CD4-positive, alpha-beta memory T cell (primary cell): ENCODE results near the gene SREK1IP1. TPM values are rescaled to one million over a fixed set of nuclear protein-coding genes. Genes with fewer than 3 reads are reported as not detected.

ENCODE experiments used
- CTCF ChIA-PET: fragments of 350-600 bp; sonication (Branson Sonifier 250); formaldehyde crosslinking; loops from one replicate; lab custom pipeline; 2021; ENCODE audit warnings: inconsistent platforms; ENCODE audit not compliant: partially characterized antibody; lab: Charles Lee
- POLR2A ChIA-PET: fragments of 350-600 bp; sonication (Branson Sonifier 250); formaldehyde crosslinking; loops from one replicate; lab custom pipeline; 2021; ENCODE audit not compliant: partially characterized antibody; lab: Charles Lee
- DNase-seq, 5 donors: peaks; one replicate each; pipeline versions ENCODE4 v3.0.0 to v3.0.0-alpha.2; 2020 to 2022; ENCODE audit warnings: mixed read lengths in 1 of 5
- H3K27ac ChIP-seq: one replicate; pipeline ENCODE4 v1.7.0; 2013; ENCODE audit warnings: low read depth, low read length
- H3K27me3 ChIP-seq: 2 replicates; pipeline ENCODE4 v1.7.0; 2013; ENCODE audit warnings: mild to moderate bottlenecking, low read length, moderate library complexity; ENCODE audit not compliant: insufficient read depth
- H3K36me3 ChIP-seq: 2 replicates; pipeline ENCODE4 v1.7.0; 2013; ENCODE audit warnings: mild to moderate bottlenecking, low read length, moderate library complexity; ENCODE audit not compliant: insufficient read depth
- H3K4me1 ChIP-seq: 2 replicates; pipeline ENCODE4 v1.7.0; 2013; ENCODE audit warnings: mild to moderate bottlenecking, low read length, moderate library complexity; ENCODE audit not compliant: insufficient read depth
- H3K4me3 ChIP-seq, 2 donors: one replicate each; pipeline ENCODE4 v1.7.0; 2013; ENCODE audit warnings: low read length in 2 of 2, mild to moderate bottlenecking in 1 of 2
- H3K9me3 ChIP-seq, 2 donors: one replicate each; pipeline ENCODE4 v1.7.0; 2013; ENCODE audit warnings: low read length in 2 of 2, control low read depth in 1 of 2; ENCODE audit not compliant: control insufficient read depth in 1 of 2
- H3K27ac Mint-ChIP-seq, 7 donors: one replicate each; pipeline ENCODE4 v1.8.0; 2020 to 2021; ENCODE audit warnings: mixed read lengths in 7 of 7, mild to moderate bottlenecking in 6 of 7, inconsistent platforms in 3 of 7, moderate library complexity in 3 of 7
- H3K27me3 Mint-ChIP-seq, 2 donors: one replicate each; pipeline ENCODE4 v1.8.0; 2020 to 2021; ENCODE audit warnings: mixed read lengths in 2 of 2
- H3K36me3 Mint-ChIP-seq, 2 donors: one replicate each; pipeline ENCODE4 v1.8.0; 2020 to 2021; ENCODE audit warnings: mixed read lengths in 2 of 2, inconsistent platforms in 1 of 2, mild to moderate bottlenecking in 1 of 2
- H3K4me1 Mint-ChIP-seq, 4 donors: one replicate each; pipeline ENCODE4 v1.8.0; 2020 to 2021; ENCODE audit warnings: mixed read lengths in 4 of 4, mild to moderate bottlenecking in 1 of 4
- H3K4me3 Mint-ChIP-seq, 8 donors: one replicate each; pipeline ENCODE4 v1.8.0; 2020 to 2021; ENCODE audit warnings: mixed read lengths in 8 of 8, mild to moderate bottlenecking in 7 of 8, moderate library complexity in 6 of 8, inconsistent platforms in 3 of 8
- H3K9me3 Mint-ChIP-seq, 8 donors: one replicate each; pipeline ENCODE4 v1.8.0; 2020 to 2021; ENCODE audit warnings: mixed read lengths in 8 of 8, mild to moderate bottlenecking in 5 of 8, inconsistent platforms in 3 of 8, moderate library complexity in 1 of 8
- intact Hi-C: fragments of 100-400 bp; cut with micrococcal nuclease; formaldehyde crosslinking; loops from one replicate; pipeline ENCODE4 v1.15.1; 2023
- polyA plus RNA-seq, 2 donors: library from polyadenylated mRNA; unstranded; fragments of 300-500 nt; fragmentation: Illumina TruSeq; gene quantifications; one replicate each; pipeline ENCODE4 v1.2.3, GENCODE V29; 2021
- total RNA-seq, 2 experiments: library from RNA; stranded (reverse); gene quantifications; one replicate each; pipeline ENCODE4 v1.2.3, GENCODE V29; 2021

Gene SREK1IP1
- total and polyA plus RNA-seq, 4 experiments from 2014 or later = 18.4 to 28.3 (median 19.8) TPM

- ChIA-PET CTCF (no interaction called here), POLR2A (no interaction called here)
- H3K4me1 ChIP-seq = no peaks in the 10 kb centered on the region
- Mint-ChIP-seq H3K27me3 (no peaks in the 10 kb centered on the region), H3K4me1 (no peaks in the 10 kb centered on the region), H3K9me3 (no peaks in the 10 kb centered on the region), H3K27ac (no peak overlapping the region), H3K4me3 (no peak overlapping the region), H3K36me3 (peaks cover 7 to 21% of the 10 kb centered on the region in 2 donors)
- no peaks in the 10 kb centered on the region for H3K9me3 ChIP-seq
- intact Hi-C loops = no loop called here
- H3K4me3 ChIP-seq = no peak overlapping the region
- peaks cover 4% of the 10 kb centered on the region for H3K36me3 ChIP-seq
- no peaks in the 10 kb centered on the region for H3K27me3 ChIP-seq
- no peak for DNase-seq
- no peak overlapping the region for H3K27ac ChIP-seq
These were observed 32.4 kb upstream of the SREK1IP1 start for GRCh38 chr5:64800926-64801325.

DNA sequence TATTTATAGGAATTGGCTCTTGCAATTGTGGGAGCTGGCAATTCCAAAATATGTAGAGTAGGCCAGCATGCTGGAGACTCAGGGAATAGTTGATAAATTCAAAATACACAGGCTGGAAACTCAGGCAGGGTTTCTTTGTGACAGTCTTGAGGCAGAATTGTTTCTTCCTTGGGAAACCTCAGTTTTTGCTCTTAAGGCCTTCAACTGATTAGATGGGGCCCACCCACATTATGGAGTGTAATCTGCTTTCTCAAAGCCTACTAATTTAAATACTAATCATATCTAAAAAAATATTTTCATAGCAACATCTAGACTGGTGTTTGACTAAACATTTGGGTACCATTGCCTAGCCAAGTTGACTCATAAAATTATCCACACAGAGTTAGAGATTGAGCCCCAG, 27.8 kb upstream of the SREK1IP1 start:
- ChIA-PET CTCF (no interaction called here), POLR2A (no interaction called here)

GRCh38 chr5:64794053-64794770, 25.7 kb upstream of the SREK1IP1 start:
- intact Hi-C loops = no loop called here
- Mint-ChIP-seq H3K27ac (peak overlapping the region in 1 of 7 donors; percentile 58), H3K4me1 (no peaks in the 10 kb centered on the region), H3K4me3 (no peak overlapping the region), H3K36me3 (peaks cover 20 to 36% of the 10 kb centered on the region in 2 donors), H3K9me3 (no peaks in the 10 kb centered on the region), H3K27me3 (no peaks in the 10 kb centered on the region)
- no peak overlapping the region for H3K27ac ChIP-seq
- no peak for DNase-seq
- no peaks in the 10 kb centered on the region for H3K9me3 ChIP-seq
- POLR2A ChIA-PET = interaction anchor here (1.9 kb wide), 1 partner anchor 25 kb away, joined by 4 read pairs; the partner anchor contains the start of genes CWC27 and SREK1IP1
- CTCF ChIA-PET = interaction anchor here (1.2 to 2.5 kb wide), 2 partner anchors 10 to 12 kb away, joined by 3 to 13 read pairs; no protein-coding TSS in a partner anchor
- no peaks in the 10 kb centered on the region for H3K4me1 ChIP-seq
- H3K27me3 ChIP-seq = no peaks in the 10 kb centered on the region
- H3K36me3 ChIP-seq = no peaks in the 10 kb centered on the region
- H3K4me3 ChIP-seq = no peak overlapping the region

More for the DNA sequence above, 27.8 kb upstream of the SREK1IP1 start:
- H3K27ac Mint-ChIP-seq = no peak overlapping the region
- Histone ChIP-seq H3K27me3 (no peaks in the 10 kb centered on the region), H3K4me3 (no peak overlapping the region), H3K4me1 (no peaks in the 10 kb centered on the region), H3K27ac (no peak overlapping the region), H3K36me3 (no peaks in the 10 kb centered on the region), H3K9me3 (no peaks in the 10 kb centered on the region)
- intact Hi-C loops = no loop called here
- no peak overlapping the region for H3K4me3 Mint-ChIP-seq
- no peak for DNase-seq
- H3K4me1 Mint-ChIP-seq = no peaks in the 10 kb centered on the region
- peaks cover 19 to 42% of the 10 kb centered on the region in 2 donors for H3K36me3 Mint-ChIP-seq
- H3K27me3 Mint-ChIP-seq = no peaks in the 10 kb centered on the region
- no peaks in the 10 kb centered on the region for H3K9me3 Mint-ChIP-seq

GRCh38 chr5:64792469-64792868, 24.0 kb upstream of the SREK1IP1 start:
- H3K27ac ChIP-seq = no peak overlapping the region
- H3K4me3 ChIP-seq = no peak overlapping the region
- ChIA-PET CTCF (interaction anchor here (2.5 kb wide), 1 partner anchor 8 kb away, joined by 13 read pairs; no protein-coding TSS in a partner anchor), POLR2A (no interaction called here)
- Mint-ChIP-seq H3K4me3 (no peak overlapping the region), H3K9me3 (no peaks in the 10 kb centered on the region), H3K27ac (no peak overlapping the region), H3K27me3 (no peaks in the 10 kb centered on the region), H3K36me3 (peaks cover 20 to 32% of the 10 kb centered on the region in 2 donors), H3K4me1 (no peaks in the 10 kb centered on the region)
- H3K27me3 ChIP-seq = no peaks in the 10 kb centered on the region
- no peaks in the 10 kb centered on the region for H3K9me3 ChIP-seq
- H3K4me1 ChIP-seq = no peaks in the 10 kb centered on the region
- H3K36me3 ChIP-seq = no peaks in the 10 kb centered on the region
- intact Hi-C loops = no loop called here
- DNase-seq = no peak

- no peaks in the 10 kb centered on the region for H3K27me3 ChIP-seq
- no peak overlapping the region for H3K4me3 Mint-ChIP-seq
- ChIA-PET POLR2A (no interaction called here), CTCF (no interaction called here)
- H3K9me3 ChIP-seq = no peaks in the 10 kb centered on the region
- intact Hi-C loops = no loop called here
- no peaks in the 10 kb centered on the region for H3K27me3 Mint-ChIP-seq
- H3K27ac ChIP-seq = no peak overlapping the region
- DNase-seq = no peak
- no peaks in the 10 kb centered on the region for H3K4me1 ChIP-seq
- H3K4me3 ChIP-seq = no peak overlapping the region
- no peak overlapping the region for H3K27ac Mint-ChIP-seq
- no peaks in the 10 kb centered on the region for H3K4me1 Mint-ChIP-seq
- H3K36me3 Mint-ChIP-seq = peaks cover 25 to 37% of the 10 kb centered on the region in 2 donors
- H3K36me3 ChIP-seq = peaks cover 6% of the 10 kb centered on the region
- H3K9me3 Mint-ChIP-seq = no peaks in the 10 kb centered on the region
These were observed 21.7 kb upstream of the SREK1IP1 start for GRCh38 chr5:64790210-64790609.

- H3K4me1 ChIP-seq = no peaks in the 10 kb centered on the region
- no peaks in the 10 kb centered on the region for H3K9me3 ChIP-seq
- intact Hi-C loops = no loop called here
- no peak overlapping the region for H3K4me3 ChIP-seq
- Mint-ChIP-seq H3K27ac (no peak overlapping the region), H3K36me3 (peaks cover 26 to 37% of the 10 kb centered on the region in 2 donors), H3K4me3 (no peak overlapping the region), H3K9me3 (no peaks in the 10 kb centered on the region), H3K27me3 (no peaks in the 10 kb centered on the region), H3K4me1 (peaks cover 0 to under 1% (median 0%) of the 10 kb centered on the region in 4 donors)
- ChIA-PET POLR2A (no interaction called here), CTCF (interaction anchor here (1.4 kb wide), 1 partner anchor 156 kb away, joined by 3 read pairs; no protein-coding TSS in a partner anchor)
- DNase-seq = no peak
- peaks cover 6% of the 10 kb centered on the region for H3K36me3 ChIP-seq
- no peaks in the 10 kb centered on the region for H3K27me3 ChIP-seq
- no peak overlapping the region for H3K27ac ChIP-seq
These were observed 21.0 kb upstream of the SREK1IP1 start for GRCh38 chr5:64789457-64789856.

DNA sequence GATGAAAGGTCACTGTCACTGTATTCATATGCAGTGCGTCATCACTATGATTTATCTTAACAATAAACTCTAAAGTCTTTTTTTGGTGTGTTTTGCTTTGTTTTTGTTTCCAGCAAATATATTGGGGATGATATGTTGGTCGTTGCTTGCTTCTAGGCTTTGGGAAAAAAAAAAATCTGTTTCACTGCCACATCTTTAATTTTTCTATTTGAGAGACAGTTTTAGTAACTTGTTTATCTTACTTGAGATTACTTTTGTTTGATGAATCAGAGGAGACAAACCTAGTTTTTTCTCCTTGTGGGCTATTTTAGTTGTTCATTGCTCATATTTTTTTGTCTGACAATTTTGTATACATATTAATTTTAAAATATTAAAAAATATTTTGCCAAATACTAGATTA, 19.7 kb upstream of the SREK1IP1 start:
- ChIA-PET CTCF (interaction anchor here (0.9 to 1.4 kb wide), 3 partner anchors 152 to 157 kb away, joined by 3 to 4 read pairs (median 3); no protein-coding TSS in a partner anchor), POLR2A (no interaction called here)
- H3K27ac ChIP-seq = no peak overlapping the region
- DNase-seq = no peak
- Mint-ChIP-seq H3K27ac (no peak overlapping the region), H3K27me3 (no peaks in the 10 kb centered on the region), H3K4me3 (no peak overlapping the region), H3K4me1 (peaks cover 0 to 3% (median 1%) of the 10 kb centered on the region in 4 donors), H3K9me3 (no peaks in the 10 kb centered on the region), H3K36me3 (peaks cover 29 to 32% of the 10 kb centered on the region in 2 donors)
- no peaks in the 10 kb centered on the region for H3K4me1 ChIP-seq
- no peak overlapping the region for H3K4me3 ChIP-seq
- H3K27me3 ChIP-seq = no peaks in the 10 kb centered on the region
- peaks cover 6% of the 10 kb centered on the region for H3K36me3 ChIP-seq
- no peaks in the 10 kb centered on the region for H3K9me3 ChIP-seq
- intact Hi-C loops = no loop called here
